IPS-20b (cell line): Measurements from ENCODE around the gene DAGLA.

Source experiments
- H3K27ac ChIP-seq: one replicate; pipeline ENCODE4 v1.5.1; 2013; ENCODE audit warnings: low read length
- H3K27me3 ChIP-seq: 2 replicates; pipeline ENCODE4 v1.6.1; 2013; ENCODE audit warnings: mild to moderate bottlenecking, low read length, inconsistent platforms; ENCODE audit not compliant: insufficient read depth
- H3K36me3 ChIP-seq: 2 replicates; pipeline ENCODE4 v1.6.1; 2013; ENCODE audit warnings: low read depth, mild to moderate bottlenecking, inconsistent platforms, low read length, moderate library complexity; ENCODE audit not compliant: insufficient read depth
- H3K4me1 ChIP-seq: 2 replicates; pipeline ENCODE4 v1.6.1; 2013; ENCODE audit warnings: mild to moderate bottlenecking, control low read depth, inconsistent platforms, low read length, moderate library complexity; ENCODE audit not compliant: insufficient read depth
- H3K4me3 ChIP-seq: 2 replicates; pipeline ENCODE4 v1.5.1; 2013; ENCODE audit warnings: mild to moderate bottlenecking, low read length, inconsistent platforms
- H3K9ac ChIP-seq: 2 replicates; pipeline ENCODE4 v1.6.1; 2013; ENCODE audit warnings: low read depth, mild to moderate bottlenecking, inconsistent platforms, low read length, moderate library complexity
- H3K9me3 ChIP-seq: 2 replicates; pipeline ENCODE4 v1.6.1; 2013; ENCODE audit warnings: mild to moderate bottlenecking, low read depth, low read length, inconsistent platforms; ENCODE audit not compliant: insufficient read depth

Gene DAGLA

DNA sequence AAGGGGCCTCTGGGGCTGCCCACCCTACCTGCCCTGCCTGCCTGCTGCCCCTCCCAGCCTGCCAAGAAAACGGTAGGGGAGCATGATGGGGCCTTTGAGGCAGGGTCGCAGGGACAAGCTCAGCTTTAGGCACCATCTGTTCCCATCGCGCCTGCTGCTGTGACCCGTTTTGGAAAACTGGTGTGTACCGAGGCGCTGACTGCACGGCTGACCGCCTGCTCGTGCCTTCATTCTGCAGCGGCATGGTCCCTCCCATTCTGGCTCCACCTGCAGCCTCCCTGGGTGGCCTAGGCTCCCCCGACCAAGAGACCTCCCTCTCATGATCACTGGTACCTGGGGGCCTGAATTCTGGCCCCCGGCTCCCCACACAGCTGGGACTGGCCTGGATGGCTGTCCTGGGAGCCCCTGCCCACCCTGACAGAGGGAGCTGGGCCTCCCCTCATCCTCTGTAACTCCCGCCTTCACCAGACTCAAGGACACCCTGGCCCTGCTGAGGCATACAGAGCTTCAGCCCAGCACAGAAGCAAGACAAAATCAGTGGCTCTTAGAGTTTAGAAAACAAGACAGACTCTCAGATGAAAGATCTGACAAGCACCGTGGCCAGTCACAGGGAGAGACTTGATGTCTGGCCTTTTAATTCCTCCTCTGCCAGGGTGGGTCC, 65.7 kb downstream of the DAGLA start:
- Histone ChIP-seq H3K9ac (no peak overlapping the region), H3K36me3 (peaks cover 9% of the 10 kb centered on the region; the same call in 1 of the 2 replicates), H3K4me3 (no peak overlapping the region), H3K27ac (no peak overlapping the region), H3K4me1 (peaks cover 8% of the 10 kb centered on the region; the same call in 1 of the 2 replicates), H3K9me3 (no peaks in the 10 kb centered on the region), H3K27me3 (peaks cover 13% of the 10 kb centered on the region)

DNA sequence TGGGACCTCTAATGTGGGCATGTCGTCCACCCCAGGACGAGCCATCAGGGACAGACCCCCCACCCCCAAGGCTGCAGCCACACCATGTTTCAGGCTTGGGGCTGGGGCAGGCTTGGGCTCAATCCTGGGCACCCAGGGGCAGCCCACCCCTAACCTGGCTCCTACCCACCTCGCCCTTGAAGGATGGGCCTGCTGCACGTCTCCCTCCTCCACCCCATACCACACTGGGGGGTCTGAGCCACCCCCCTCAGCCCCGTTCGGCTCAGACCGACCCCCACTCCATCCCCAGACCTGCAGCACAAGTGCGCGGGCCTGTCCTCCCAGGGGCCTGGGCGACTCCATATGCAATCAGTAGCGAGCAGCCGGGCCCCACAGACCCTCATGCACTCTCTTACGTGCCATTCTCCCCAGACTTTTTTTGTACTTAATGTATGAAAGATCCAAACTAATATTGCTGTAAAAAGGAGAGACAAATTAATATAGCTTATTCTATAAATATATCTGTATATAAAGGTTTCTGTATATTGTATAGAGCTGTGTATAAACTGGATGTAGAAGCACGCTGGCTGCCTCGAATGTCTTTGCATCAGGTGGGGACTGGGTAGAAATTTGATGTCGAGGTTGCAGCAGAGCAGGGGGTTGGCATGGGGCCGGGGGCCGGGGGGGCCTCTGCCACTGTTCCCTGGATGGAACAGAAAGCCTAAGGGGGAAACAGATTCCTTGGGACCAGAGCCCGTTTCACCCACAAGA, 66.4 kb downstream of the DAGLA start:
- H3K9ac ChIP-seq: no peak overlapping the region
- H3K4me1 ChIP-seq: peaks cover 8% of the 10 kb centered on the region; the same call in 1 of the 2 replicates
- no peaks in the 10 kb centered on the region for H3K9me3 ChIP-seq
- no peak overlapping the region for H3K27ac ChIP-seq
- H3K4me3 ChIP-seq: no peak overlapping the region
- H3K36me3 ChIP-seq: 0 out of 2 replicates have a peak, but pooled peaks cover 4% of the 10 kb centered on the region
- peaks cover 19% of the 10 kb centered on the region for H3K27me3 ChIP-seq

GRCh38 chr11:61747192-61747966, 67.2 kb downstream of the DAGLA start:
- no peaks in the 10 kb centered on the region for H3K9me3 ChIP-seq
- H3K4me3 ChIP-seq: no peak overlapping the region
- H3K36me3 ChIP-seq: no peaks in the 10 kb centered on the region
- peaks cover 8% of the 10 kb centered on the region; the same call in 1 of the 2 replicates for H3K4me1 ChIP-seq
- H3K27me3 ChIP-seq: peaks cover 25% of the 10 kb centered on the region
- H3K27ac ChIP-seq: no peak overlapping the region
- H3K9ac ChIP-seq: no peak overlapping the region

DNA sequence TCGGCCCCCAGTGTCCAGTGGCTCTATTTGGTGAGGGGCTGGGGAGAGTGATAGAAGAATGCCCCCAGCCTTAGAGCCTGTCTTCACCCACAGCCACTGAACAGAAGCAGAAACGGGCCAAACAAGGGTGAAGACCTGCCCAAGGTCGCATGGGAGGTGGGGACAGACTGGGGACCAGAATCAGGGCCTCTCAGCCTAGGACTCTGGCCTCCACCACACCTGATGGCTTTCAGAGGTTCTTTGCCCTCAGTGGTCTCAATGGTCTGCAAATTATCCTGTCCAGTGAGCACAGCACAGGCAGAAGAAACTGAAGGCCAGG, 67.7 kb downstream of the DAGLA start:
- Histone ChIP-seq H3K27me3 (peaks cover 28% of the 10 kb centered on the region), H3K27ac (no peak overlapping the region), H3K9ac (no peak overlapping the region), H3K4me1 (peaks cover 8% of the 10 kb centered on the region; the same call in 1 of the 2 replicates), H3K9me3 (no peaks in the 10 kb centered on the region), H3K4me3 (no peak overlapping the region), H3K36me3 (no peaks in the 10 kb centered on the region)

DNA sequence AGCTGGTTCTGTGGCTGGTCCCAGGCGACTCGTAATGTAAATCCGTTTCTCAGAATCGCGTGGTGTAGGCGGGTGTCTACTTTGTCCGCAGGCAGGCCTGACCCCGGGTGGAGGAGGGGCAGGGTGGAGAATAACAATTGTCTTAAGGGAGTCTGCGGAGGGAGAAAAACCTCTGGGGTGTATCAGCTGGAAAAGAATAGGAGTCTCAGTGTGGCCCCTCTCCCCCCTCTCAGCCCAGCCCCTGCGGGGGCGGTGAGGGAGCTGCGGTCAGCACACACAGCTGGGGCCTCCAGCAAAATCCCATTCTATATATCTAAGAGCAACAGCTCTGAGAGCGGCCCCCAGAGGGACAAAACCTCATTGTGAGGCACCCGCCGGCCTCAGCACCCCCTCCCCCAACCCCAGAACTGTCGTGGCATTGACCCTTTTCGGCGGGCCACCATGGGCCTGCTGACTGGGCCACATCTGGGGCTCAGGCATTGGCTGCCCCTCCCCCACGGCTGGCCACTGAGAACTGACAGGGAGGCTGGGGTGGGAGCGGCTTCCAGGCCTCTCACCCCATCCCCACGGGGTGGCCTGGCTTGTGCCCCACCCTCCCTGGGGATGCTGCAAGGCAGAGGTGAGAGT, 69.5 kb downstream of the DAGLA start:
- Histone ChIP-seq H3K9me3 (no peaks in the 10 kb centered on the region), H3K27me3 (peaks cover 43% of the 10 kb centered on the region), H3K4me3 (peak overlapping the region; percentile 43; the same call in 1 of the 2 replicates), H3K27ac (no peak overlapping the region), H3K4me1 (peaks cover 8% of the 10 kb centered on the region; the same call in 1 of the 2 replicates), H3K36me3 (no peaks in the 10 kb centered on the region), H3K9ac (peak overlapping the region; percentile 30; the same call in 1 of the 2 replicates)

DNA sequence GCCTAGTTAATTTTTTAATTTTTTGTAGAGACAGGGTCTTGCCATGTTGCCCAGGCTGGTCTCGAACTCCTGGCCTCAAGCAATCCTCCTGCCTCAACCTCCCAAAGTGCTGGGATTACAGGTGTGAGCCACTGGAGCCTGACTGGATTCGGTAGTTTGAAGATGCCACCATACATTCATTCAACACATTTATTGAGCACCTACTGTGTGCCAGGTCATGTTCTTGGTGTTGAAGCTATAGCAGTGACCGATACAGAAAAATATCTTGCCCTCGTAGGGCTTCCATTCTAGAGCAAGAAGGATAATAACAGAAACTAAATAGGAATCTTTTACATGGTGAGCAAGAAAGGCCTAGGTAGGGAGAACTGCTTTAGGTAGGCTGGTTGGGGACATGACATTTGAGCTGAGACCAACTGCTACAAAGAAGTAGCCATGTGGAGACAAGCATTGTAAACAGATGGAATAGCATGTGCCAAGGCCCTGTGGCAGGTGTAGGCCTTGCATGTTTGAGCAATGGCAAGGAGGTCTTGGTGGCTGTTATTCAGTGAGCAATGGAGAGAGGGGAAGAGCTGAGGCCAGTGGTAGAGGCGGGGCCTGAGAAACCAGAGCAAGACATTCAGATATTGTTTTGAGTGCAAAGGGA, 70.6 kb downstream of the DAGLA start:
- Histone ChIP-seq H3K36me3 (no peaks in the 10 kb centered on the region), H3K27me3 (peaks cover 43% of the 10 kb centered on the region), H3K4me3 (no peak overlapping the region), H3K27ac (no peak overlapping the region), H3K4me1 (peaks cover 8% of the 10 kb centered on the region), H3K9ac (no peak overlapping the region), H3K9me3 (no peaks in the 10 kb centered on the region)

DNA sequence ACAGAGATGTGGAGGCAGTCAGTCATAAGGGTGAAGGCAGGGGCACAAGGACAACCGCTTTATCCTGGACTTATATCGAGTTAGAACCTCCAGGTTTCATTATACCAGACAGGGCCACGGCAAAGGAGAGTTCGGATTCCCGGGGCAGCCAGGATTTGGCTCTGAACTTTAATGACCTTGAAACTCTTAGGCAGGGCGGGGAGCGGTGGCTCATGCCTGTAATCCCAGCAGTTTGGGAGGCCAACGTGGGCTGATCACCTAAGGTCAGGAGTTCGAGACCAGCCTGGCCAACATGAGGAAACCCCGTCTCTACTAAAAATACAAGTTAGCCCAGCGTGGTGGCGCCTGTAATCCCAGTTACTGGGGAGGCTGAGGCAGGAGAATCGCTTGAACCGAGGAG, 71.2 kb downstream of the DAGLA start:
- H3K36me3 ChIP-seq: no peaks in the 10 kb centered on the region
- no peak overlapping the region for H3K27ac ChIP-seq
- H3K4me3 ChIP-seq: no peak overlapping the region
- H3K9ac ChIP-seq: no peak overlapping the region
- H3K9me3 ChIP-seq: no peaks in the 10 kb centered on the region
- peaks cover 43% of the 10 kb centered on the region for H3K27me3 ChIP-seq
- peaks cover 12% of the 10 kb centered on the region for H3K4me1 ChIP-seq

DNA sequence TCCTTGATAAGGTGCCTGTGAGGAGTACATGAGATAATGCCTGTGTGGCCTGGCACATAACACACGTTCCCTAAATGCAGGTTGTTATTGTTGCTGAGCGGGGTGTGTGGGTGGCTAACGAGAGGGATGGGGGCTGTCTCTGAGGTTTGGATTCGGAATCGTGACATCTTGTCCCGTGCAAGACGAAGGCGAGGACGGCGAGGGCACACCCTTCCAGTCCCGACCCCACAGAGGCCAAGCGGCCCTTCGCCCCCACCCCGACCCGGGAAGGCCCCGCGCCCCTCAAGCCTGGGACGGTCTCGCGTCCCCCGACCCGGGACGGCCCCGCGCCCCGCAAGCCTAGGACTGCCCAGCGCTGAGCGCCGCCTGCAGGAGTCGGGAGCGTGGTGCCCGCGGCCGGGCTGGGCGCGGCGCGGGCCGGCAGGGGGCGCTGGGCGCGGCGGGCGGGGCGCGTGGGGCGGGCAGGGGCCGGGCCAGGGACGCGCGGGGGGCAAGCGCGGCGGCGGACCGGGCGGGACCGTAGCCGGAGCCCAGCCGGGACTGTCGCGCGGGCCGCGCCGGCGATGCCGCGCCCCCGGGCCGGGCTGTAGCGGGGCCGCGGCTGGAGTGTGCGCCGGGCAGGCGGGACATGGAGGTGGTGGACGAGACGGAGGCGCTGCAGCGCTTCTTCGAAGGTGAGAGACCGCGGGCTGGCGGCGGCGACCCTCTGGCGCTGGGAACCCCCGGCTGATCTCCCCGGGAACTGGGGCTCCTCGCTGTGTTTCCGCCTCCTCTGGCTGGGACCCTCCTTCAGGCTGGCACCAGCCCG, 72.1 kb downstream of the DAGLA start, which contains the start of gene MYRF:
Gene MYRF (plus strand): TSS at position 520 of the 808 bp plus-strand sequence. CDS start 109 bp downstream, at position 629.
- Histone ChIP-seq H3K9me3 (no peaks in the 10 kb centered on the region), H3K4me3 (peak within 1 kb of the TSS; percentile 63), H3K27ac (no peak within 1 kb of the TSS), H3K36me3 (no peaks in the 10 kb centered on the region), H3K9ac (peak within 1 kb of the TSS; percentile 59; the same call in 1 of the 2 replicates), H3K4me1 (peaks cover 16% of the 10 kb centered on the region), H3K27me3 (peaks cover 43% of the 10 kb centered on the region)

GRCh38 chr11:61752925-61753521, 72.8 kb downstream of the DAGLA start:
- Histone ChIP-seq H3K27ac (no peak overlapping the region), H3K9me3 (no peaks in the 10 kb centered on the region), H3K27me3 (peaks cover 43% of the 10 kb centered on the region), H3K9ac (peak overlapping the region; percentile 59; the same call in 1 of the 2 replicates), H3K4me1 (peaks cover 16% of the 10 kb centered on the region), H3K36me3 (no peaks in the 10 kb centered on the region), H3K4me3 (peak overlapping the region; percentile 63)

DNA sequence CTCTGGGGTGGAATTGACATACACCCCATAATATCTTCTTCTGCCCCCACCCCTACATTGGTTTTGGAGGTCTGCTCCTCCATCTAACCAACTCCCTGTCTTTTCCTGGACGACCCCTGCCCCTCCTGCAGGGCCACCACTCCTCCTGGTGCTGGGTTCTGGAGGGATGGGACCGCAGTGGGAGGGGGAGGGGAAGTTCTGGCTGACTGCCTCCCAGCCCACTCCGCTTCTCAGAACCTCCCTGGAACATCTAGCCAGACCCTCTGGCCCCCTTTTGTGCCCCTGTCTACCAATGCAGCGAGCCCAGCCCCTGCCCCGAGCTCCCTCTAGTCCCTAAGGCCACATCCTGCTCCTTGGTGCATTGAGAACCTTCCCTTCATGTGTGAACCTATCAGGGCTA, 73.5 kb downstream of the DAGLA start:
- Histone ChIP-seq H3K9me3 (no peaks in the 10 kb centered on the region), H3K4me3 (no peak overlapping the region), H3K4me1 (peaks cover 16% of the 10 kb centered on the region), H3K27me3 (peaks cover 43% of the 10 kb centered on the region), H3K36me3 (no peaks in the 10 kb centered on the region), H3K9ac (no peak overlapping the region), H3K27ac (no peak overlapping the region)
